ENCODE data around the gene CTNNBL1. TPM values are rescaled to one million over a fixed set of nuclear protein-coding genes. Genes with fewer than 3 reads are reported as not detected.

CTNNBL1 gene
- total and polyA plus RNA-seq, 12 donors = 5.5 to 75.5 (median 37.7) TPM

DNA sequence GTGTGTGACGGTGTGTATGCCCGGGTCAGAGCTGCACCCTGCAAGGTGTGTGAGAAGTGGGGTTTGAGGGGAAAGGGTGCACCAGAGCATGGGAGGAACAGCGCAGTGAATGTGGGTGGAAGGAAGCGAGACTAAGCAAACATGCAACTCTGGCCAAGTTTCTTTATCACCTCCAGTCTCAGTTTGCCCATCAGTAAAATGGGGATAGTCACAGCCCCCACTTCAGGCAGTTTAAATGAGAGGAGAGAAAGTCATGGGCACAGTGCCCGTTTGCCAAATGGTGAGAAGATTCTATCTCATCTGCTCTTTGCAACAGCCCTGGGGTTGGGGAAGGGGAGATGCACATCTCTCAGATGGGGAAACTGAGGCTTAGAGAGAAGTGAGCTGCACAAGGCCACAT, 196.3 kb downstream of the CTNNBL1 start:
- H3K27me3 ChIP-seq = no peaks in the 10 kb centered on the region
- WGBS, 4 donors = 85 to 92% (median 88%) methylated on average over 5 of the region's 5 CpGs
- H3K36me3 ChIP-seq (replicated peaks in 1 of 2) = no peaks in the 10 kb centered on the region
- no peak for DNase-seq
- no peak overlapping the region for H3K27ac ChIP-seq
- TF ChIP-seq, protein P1, sequence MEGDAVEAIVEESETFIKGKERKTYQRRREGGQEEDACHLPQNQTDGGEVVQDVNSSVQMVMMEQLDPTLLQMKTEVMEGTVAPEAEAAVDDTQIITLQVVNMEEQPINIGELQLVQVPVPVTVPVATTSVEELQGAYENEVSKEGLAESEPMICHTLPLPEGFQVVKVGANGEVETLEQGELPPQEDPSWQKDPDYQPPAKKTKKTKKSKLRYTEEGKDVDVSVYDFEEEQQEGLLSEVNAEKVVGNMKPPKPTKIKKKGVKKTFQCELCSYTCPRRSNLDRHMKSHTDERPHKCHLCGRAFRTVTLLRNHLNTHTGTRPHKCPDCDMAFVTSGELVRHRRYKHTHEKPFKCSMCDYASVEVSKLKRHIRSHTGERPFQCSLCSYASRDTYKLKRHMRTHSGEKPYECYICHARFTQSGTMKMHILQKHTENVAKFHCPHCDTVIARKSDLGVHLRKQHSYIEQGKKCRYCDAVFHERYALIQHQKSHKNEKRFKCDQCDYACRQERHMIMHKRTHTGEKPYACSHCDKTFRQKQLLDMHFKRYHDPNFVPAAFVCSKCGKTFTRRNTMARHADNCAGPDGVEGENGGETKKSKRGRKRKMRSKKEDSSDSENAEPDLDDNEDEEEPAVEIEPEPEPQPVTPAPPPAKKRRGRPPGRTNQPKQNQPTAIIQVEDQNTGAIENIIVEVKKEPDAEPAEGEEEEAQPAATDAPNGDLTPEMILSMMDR (IDR thresholded peaks at IDR 0.05) = no peak
- no peak for TF ChIP-seq POLR2A (IDR thresholded peaks at IDR 0.05)
- no peak overlapping the region for H3K4me3 ChIP-seq
- no peaks in the 10 kb centered on the region for H3K4me1 ChIP-seq (replicated peaks in 1 of 2)
- H3K9me3 ChIP-seq (replicated peaks in 1 of 3) = no peaks in the 10 kb centered on the region
- intact Hi-C loops (cut with DNase I) = no loop called here

DNA sequence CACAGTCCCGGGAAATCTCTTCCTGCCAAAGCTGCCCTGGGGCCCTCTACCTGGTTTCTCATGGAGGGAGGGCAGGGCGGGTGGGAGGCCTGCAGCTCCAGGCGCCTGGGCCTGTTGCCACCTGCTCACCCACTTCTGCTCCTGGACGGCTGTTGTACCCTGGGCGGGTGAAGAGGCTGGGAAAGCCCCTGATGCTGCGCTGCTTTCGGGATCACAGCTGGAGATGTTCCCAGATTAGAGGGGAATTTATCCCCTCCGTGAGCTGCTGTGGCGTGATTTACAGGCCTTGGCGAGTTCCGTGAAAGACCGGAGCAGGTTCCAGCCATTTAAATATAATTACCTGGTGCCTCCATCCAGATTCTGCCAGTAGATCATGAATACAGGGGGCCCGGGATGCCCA, 196.8 kb downstream of the CTNNBL1 start:
- intact Hi-C loops (cut with DNase I) = no loop called here
- no peak for DNase-seq
- no peaks in the 10 kb centered on the region for H3K36me3 ChIP-seq (replicated peaks in 1 of 2)
- no peak for TF ChIP-seq POLR2A (IDR thresholded peaks at IDR 0.05)
- TF ChIP-seq, protein P1 (IDR thresholded peaks at IDR 0.05) = no peak
- no peak overlapping the region for H3K4me3 ChIP-seq
- WGBS, 4 donors = 79 to 89% (median 84%) methylated on average over 1 to 13 of the region's 13 CpGs
- no peaks in the 10 kb centered on the region for H3K9me3 ChIP-seq (replicated peaks in 1 of 3)
- no peak overlapping the region for H3K27ac ChIP-seq
- H3K27me3 ChIP-seq = no peaks in the 10 kb centered on the region
- no peaks in the 10 kb centered on the region for H3K4me1 ChIP-seq (replicated peaks in 1 of 2)

DNA sequence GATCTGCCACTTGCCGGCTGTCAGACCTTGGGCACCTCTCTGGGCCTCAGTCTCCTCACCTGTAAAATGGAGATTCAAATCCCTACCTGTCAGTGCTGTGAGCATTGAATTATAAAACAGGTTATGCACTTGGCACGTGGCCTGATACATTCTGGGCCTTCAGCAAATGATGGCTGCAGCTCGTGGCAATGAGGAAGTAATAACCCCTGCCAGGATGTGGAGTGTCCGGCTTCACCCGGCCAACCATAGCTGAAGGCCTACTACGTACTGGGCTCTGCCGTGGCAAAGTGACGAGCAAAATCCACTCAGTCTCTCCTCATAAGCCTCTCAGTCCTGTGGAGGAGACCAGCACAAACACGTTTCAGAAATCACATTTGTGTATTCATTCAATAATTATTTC, 198.2 kb downstream of the CTNNBL1 start:
- no peak for TF ChIP-seq POLR2A (IDR thresholded peaks at IDR 0.05)
- TF ChIP-seq, protein P1 (IDR thresholded peaks at IDR 0.05) = no peak
- Histone ChIP-seq H3K9me3 (replicated peaks in 1 of 3) (no peaks in the 10 kb centered on the region), H3K4me1 (replicated peaks in 1 of 2) (peaks cover 0 to 5% of the 10 kb centered on the region in 2 donors), H3K36me3 (replicated peaks in 1 of 2) (no peaks in the 10 kb centered on the region), H3K4me3 (no peak overlapping the region), H3K27me3 (no peaks in the 10 kb centered on the region), H3K27ac (no peak overlapping the region)
- DNase-seq = no peak
- WGBS, 4 donors = 61 to 85% (median 68%) methylated on average over 8 to 9 of the region's 9 CpGs
- intact Hi-C loops (cut with DNase I) = no loop called here

DNA sequence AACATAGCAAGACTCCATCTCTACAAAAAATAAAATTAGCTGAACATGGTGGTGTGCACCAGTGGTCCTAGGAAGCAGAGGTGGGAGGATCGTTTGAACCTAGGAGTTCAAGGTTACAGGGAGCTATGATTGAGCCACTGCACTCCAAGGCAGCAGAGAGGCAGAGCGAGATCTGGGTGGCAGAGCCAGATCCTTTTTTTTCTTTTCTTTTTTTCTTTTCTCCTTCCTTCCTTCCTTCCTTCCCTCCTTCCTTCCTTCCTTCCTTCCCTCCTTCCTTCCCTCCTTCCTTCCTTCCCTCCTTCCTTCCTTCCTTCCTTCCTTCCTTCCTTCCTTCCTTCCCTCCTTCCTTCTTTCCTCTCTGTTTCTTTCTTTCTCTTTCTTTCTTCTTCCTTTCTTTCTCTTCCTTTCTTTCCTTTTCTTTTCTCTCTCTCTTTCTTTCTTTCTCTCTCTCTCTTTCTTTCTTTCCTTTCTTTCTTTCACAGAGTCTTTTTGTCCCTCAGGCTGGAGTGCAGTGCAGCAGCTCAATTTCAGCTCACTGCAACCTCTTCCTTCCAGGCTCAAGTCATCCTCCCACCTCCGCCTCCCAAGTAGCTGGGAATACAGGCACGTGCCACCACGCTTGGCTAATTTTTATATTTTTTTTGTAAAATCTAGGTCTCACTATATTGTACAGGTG, 199.9 kb downstream of the CTNNBL1 start:
- peaks cover 0 to 9% of the 10 kb centered on the region in 2 donors for H3K4me1 ChIP-seq (replicated peaks in 1 of 2)
- no peaks in the 10 kb centered on the region for H3K36me3 ChIP-seq (replicated peaks in 1 of 2)
- intact Hi-C loops (cut with DNase I) = no loop called here
- H3K9me3 ChIP-seq (replicated peaks in 1 of 3) = no peaks in the 10 kb centered on the region
- DNase-seq = no peak
- H3K27me3 ChIP-seq = no peaks in the 10 kb centered on the region
- TF ChIP-seq, protein P1 (IDR thresholded peaks at IDR 0.05) = no peak
- TF ChIP-seq POLR2A (IDR thresholded peaks at IDR 0.05) = no peak
- H3K4me3 ChIP-seq = no peak overlapping the region
- H3K27ac ChIP-seq = no peak overlapping the region
- 75 to 83% (median 80%) methylated on average over 5 of the region's 5 CpGs for WGBS, 4 donors
